Measurements from ENCODE around the gene S100A12.
A peak's percentile ranks its signal among the peaks of the same experiment; 100 is the strongest.

Gene S100A12

DNA sequence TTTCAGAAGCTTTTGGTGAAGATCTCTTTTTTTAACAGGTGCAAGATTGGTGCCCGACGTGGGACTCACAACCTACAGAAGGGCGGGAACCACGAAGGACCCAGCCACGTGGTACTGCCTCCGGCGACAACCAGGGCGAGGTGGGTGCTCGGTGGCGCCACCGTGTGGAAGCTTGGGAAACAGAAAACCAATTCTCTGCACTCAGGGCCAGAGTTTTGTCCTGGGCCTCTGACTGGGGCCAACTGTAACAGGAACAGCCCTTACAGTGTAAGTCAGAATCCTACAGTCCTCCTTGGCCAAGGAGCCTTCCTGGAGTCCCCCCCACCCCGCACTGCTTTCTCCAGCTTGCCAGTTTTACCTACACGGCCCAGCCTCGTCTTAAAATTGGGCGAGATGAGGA is 29.3 kb upstream of the S100A12 start:
- H3K4me3 ChIP-seq (ENCODE audit: low read length) = no peak overlapping the region
- TF ChIP-seq, protein P1, sequence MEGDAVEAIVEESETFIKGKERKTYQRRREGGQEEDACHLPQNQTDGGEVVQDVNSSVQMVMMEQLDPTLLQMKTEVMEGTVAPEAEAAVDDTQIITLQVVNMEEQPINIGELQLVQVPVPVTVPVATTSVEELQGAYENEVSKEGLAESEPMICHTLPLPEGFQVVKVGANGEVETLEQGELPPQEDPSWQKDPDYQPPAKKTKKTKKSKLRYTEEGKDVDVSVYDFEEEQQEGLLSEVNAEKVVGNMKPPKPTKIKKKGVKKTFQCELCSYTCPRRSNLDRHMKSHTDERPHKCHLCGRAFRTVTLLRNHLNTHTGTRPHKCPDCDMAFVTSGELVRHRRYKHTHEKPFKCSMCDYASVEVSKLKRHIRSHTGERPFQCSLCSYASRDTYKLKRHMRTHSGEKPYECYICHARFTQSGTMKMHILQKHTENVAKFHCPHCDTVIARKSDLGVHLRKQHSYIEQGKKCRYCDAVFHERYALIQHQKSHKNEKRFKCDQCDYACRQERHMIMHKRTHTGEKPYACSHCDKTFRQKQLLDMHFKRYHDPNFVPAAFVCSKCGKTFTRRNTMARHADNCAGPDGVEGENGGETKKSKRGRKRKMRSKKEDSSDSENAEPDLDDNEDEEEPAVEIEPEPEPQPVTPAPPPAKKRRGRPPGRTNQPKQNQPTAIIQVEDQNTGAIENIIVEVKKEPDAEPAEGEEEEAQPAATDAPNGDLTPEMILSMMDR (IDR thresholded peaks at IDR 0.05; ENCODE audit: insufficient read depth, low read depth, low read length, missing control alignments) = peak; percentile 58
- no peak for DNase-seq (ENCODE audit: low read depth)

DNA sequence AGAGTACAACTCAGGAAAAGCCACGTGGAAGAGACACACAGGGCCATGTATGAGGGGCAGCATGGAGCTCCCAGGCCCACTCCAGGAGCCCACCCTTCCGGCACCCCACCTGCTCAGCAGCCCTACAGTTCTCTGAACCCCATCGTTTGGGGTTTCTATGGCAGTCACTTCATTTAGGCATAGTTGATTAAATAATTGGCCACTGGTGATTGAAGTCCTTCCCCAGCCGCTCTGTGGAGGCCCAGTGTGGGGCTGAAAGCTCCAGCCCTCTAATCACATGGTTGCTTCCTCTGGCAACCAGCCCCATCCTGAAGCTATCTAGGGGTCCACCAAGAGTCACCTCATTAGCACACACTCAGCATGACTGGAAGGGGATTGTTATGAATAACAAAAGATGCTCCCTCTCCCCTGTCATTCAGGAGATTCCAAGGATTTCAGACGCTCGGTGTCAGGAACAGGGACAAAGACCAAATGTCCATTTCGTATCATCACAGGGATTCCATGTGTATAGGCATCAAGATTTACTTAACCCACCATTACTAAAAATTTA is 28.7 kb upstream of the S100A12 start:
- DNase-seq (ENCODE audit: low read depth) = no peak
- H3K4me3 ChIP-seq (ENCODE audit: low read length) = no peak overlapping the region
- TF ChIP-seq, protein P1 (IDR thresholded peaks at IDR 0.05; ENCODE audit: insufficient read depth, low read depth, low read length, missing control alignments) = no peak

DNA sequence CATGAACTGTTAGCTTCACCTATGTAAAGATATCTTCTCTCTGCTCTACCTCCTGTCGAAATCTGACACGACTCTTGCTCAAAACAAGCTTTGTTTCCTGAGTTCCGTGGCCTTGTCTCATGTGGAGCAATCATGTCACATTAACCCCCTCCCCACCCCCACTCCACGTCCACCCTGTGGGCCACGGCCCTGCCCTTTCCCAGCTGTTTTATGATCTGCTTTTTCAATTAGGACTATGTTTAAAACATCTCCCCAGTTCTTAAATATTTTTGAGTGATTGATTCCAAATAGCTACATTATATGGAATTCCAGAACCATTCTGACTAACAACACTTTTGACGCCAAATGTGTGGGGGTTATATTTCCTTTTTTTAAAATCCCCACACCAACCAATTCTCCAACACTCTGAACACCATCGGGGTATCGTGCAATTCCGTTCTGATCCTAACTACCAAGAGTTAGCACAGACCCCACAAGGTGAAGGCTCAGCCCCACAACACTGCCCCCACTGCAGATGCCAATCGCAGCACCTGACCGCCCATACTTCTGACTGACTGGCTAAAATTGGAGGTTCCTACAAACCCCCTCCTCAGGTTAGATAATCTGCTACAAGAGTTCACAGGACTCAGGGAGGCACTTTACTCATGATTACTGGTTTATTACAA is 28.1 kb upstream of the S100A12 start:
- no peak for DNase-seq (ENCODE audit: low read depth)
- TF ChIP-seq, protein P1 (IDR thresholded peaks at IDR 0.05; ENCODE audit: insufficient read depth, low read depth, low read length, missing control alignments) = no peak
- H3K4me3 ChIP-seq (ENCODE audit: low read length) = no peak overlapping the region

DNA sequence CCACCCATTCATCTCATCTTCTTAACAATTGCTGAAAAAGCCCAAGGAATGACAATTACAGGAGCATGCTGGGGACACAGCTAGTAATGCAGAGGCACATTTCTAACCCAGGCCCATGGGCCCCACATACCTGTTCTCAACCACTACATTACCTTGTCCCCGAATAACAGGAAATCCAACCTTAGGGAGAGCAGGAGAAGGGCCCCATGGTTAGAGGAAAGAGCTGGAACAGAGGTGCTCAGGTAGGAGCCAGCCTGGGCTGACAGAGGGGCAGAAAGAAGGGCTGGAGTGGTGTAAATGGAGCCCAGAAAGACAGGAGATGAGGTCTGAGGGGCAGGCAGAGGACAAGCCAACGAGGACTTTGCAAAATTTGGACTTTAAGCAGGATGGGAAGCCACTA is 26.8 kb upstream of the S100A12 start:
- H3K4me3 ChIP-seq (ENCODE audit: low read length) = no peak overlapping the region
- no peak for DNase-seq (ENCODE audit: low read depth)
- TF ChIP-seq, protein P1 (IDR thresholded peaks at IDR 0.05; ENCODE audit: insufficient read depth, low read depth, low read length, missing control alignments) = no peak

DNA sequence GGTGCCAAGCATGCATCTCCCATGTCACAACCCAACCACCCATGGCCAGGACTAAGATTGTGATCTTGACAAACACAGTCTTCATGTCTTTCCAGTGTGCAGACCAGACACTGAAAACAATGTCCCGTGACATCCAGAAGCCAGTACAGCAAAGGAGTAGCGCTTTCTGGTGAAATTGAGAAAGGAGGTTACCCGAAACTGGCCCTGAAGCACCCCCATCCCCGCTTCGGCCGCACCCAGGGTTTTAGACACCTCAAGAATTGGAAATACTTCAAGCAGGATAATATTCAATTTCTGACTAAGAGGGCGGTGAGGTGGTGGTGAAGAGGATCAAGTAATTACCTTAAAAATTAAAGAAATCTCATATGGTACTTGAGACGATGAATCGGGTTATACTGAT is 26.0 kb upstream of the S100A12 start:
- TF ChIP-seq, protein P1 (IDR thresholded peaks at IDR 0.05; ENCODE audit: insufficient read depth, low read depth, low read length, missing control alignments) = no peak
- no peak overlapping the region for H3K4me3 ChIP-seq (ENCODE audit: low read length)
- no peak for DNase-seq (ENCODE audit: low read depth)

DNA sequence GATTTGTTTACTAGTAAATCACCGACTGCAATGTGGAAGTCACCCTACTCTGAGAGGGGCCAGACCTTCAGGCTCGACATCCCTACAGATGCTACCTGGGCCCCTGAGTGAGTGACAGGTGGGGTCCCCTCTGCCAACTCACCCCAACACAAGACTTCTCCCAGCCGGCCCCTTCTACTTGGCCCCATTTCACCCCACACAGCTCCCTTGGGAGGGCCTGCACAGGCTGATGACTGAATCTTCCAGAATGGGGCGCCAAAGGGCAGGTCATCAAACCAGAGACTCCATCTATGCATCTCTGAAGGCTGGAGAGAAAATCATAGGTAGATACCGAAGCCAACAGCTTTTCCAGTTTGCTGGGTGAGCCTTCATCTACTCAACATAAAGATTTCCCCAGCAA is 24.8 kb upstream of the S100A12 start:
- peak; percentile 40 for DNase-seq (ENCODE audit: low read depth)
- H3K4me3 ChIP-seq (ENCODE audit: low read length) = no peak overlapping the region
- TF ChIP-seq, protein P1 (IDR thresholded peaks at IDR 0.05; ENCODE audit: insufficient read depth, low read depth, low read length, missing control alignments) = peak; percentile 32
